K562 (cell line): ENCODE measurements around the gene OMP. TPM values are rescaled to one million over a fixed set of nuclear protein-coding genes. Genes with fewer than 3 reads are reported as not detected.

ENCODE experiments used
- ATAC-seq: fragments of 200-7000 bp; cut with Tn5 transposase; 3 replicates; pipeline ENCODE4 v1.9.1; 2020; ENCODE audit warnings: moderate library complexity
- BruUV-seq: library from RNA; stranded (reverse); fragments of 400-500 nt; replicated peaks from 2 replicates; lab custom pipeline; 2021; lab: Mats Ljungman, UMichigan
- CTCF ChIA-PET: fragments of 300-600 bp; formaldehyde crosslinking; extraction: SDS; loops from one replicate; lab custom pipeline; 2021; ENCODE audit warnings: low intra/inter-chr PET ratio; lab: Yijun Ruan, JAX
- POLR2A ChIA-PET: fragments of 300-600, 350-650 bp; sonication (Branson Sonifier 250); formaldehyde crosslinking; extraction: SDS; loops from one replicate; lab custom pipeline; 2021; ENCODE audit warnings: antibody characterized with exemption, inconsistent platforms; lab: Yijun Ruan, JAX
- DNase-seq, 4 experiments: peaks; one replicate each; pipeline versions ENCODE4 v3.0.0 to v3.0.0-alpha.2; 2011 to 2018; ENCODE audit warnings: low spot score in 3 of 4, mixed read lengths in 3 of 4; ENCODE audit errors: extremely low read depth in 1 of 4
- FAIRE-seq: peaks from 2 replicates; lab custom pipeline; 2011; peaks lifted over from hg19 to GRCh38; lab: Jason Lieb, UNC
- H2AFZ ChIP-seq: 2 replicates; pipeline ENCODE4 v1.6.0; 2011; ENCODE audit warnings: low read depth, low read length, control low read depth, inconsistent platforms
- H3K27ac ChIP-seq: fragments of 200-600 bp; 3 replicates; pipeline ENCODE4 v1.8.0; 2011; ENCODE audit warnings: low read depth, mild to moderate bottlenecking, control low read depth, inconsistent platforms, low read length, moderate library complexity, mixed read lengths; ENCODE audit errors: extremely low read depth
- H3K27me3 ChIP-seq, 2 experiments: fragments of 300-600 bp in 1 of 2; 2 replicates in 1 of 2; 3 replicates in 1 of 2; pipeline versions ENCODE4 v1.6.0 to v1.8.0; 2011; ENCODE audit warnings: inconsistent platforms in 2 of 2, low read length in 2 of 2, mild to moderate bottlenecking in 1 of 2, mixed read lengths in 1 of 2, moderate library complexity in 1 of 2; ENCODE audit not compliant: control insufficient read depth in 2 of 2, insufficient read depth in 2 of 2
- H3K36me3 ChIP-seq: fragments of 300-600 bp; 3 replicates; pipeline ENCODE4 v1.8.0; 2011; ENCODE audit warnings: mild to moderate bottlenecking, low read length, inconsistent platforms; ENCODE audit not compliant: control insufficient read depth, insufficient read depth
- H3K4me1 ChIP-seq, 2 experiments: fragments of 200-600 bp in 1 of 2; replicated peaks in 1 of 2; 2 replicates in 1 of 2; 3 replicates in 1 of 2; pipeline versions ENCODE4 v1.5.1 to v1.8.0; 2011; ENCODE audit warnings: inconsistent platforms in 2 of 2, low read length in 2 of 2, mild to moderate bottlenecking in 1 of 2, mixed read lengths in 1 of 2, moderate library complexity in 1 of 2; ENCODE audit not compliant: control insufficient read depth in 2 of 2, insufficient read depth in 2 of 2
- H3K4me2 ChIP-seq: 2 replicates; pipeline ENCODE4 v1.6.1; 2011; ENCODE audit warnings: low read length, control low read depth, inconsistent platforms, mixed read lengths; ENCODE audit not compliant: insufficient read depth
- H3K4me3 ChIP-seq: fragments of 200-600 bp; sonication (generic), shearing (Covaris generic); 2 replicates; pipeline ENCODE4 v1.5.1; 2016; ENCODE audit warnings: control low read depth, inconsistent platforms
- H3K79me2 ChIP-seq: fragments of 200-600 bp; 3 replicates; pipeline ENCODE4 v1.8.0; 2011; ENCODE audit warnings: low read length, inconsistent platforms; ENCODE audit not compliant: control insufficient read depth, insufficient read depth
- H3K9ac ChIP-seq, 2 experiments: 2 replicates each; pipeline versions ENCODE4 v1.6.0 to v1.6.1; 2011; ENCODE audit warnings: low read depth in 2 of 2, low read length in 2 of 2, control low read depth in 1 of 2, inconsistent platforms in 1 of 2, mild to moderate bottlenecking in 1 of 2, mixed read lengths in 1 of 2; ENCODE audit not compliant: insufficient read depth in 1 of 2
- H3K9me1 ChIP-seq: one replicate; pipeline ENCODE4 v1.6.0; 2011; ENCODE audit warnings: inconsistent platforms, mild to moderate bottlenecking, low read length, moderate library complexity; ENCODE audit not compliant: control insufficient read depth, insufficient read depth
- H3K9me3 ChIP-seq: replicated peaks from 2 replicates; pipeline ENCODE4 v1.5.1; 2011; ENCODE audit warnings: low read depth, low read length, inconsistent platforms; ENCODE audit not compliant: control insufficient read depth, insufficient read depth
- H4K20me1 ChIP-seq: replicated peaks from 2 replicates; pipeline ENCODE4 v1.6.1; 2011; ENCODE audit warnings: low read length, inconsistent platforms, mixed read lengths; ENCODE audit not compliant: control insufficient read depth, insufficient read depth
- AFF4 ChIP-seq: sonication (generic); formaldehyde crosslinking; IDR thresholded peaks from 2 replicates; pipeline ENCODE4 v1.8.0; 2023; ENCODE audit warnings: mild to moderate bottlenecking, missing genetic modification reagents
- CREBBP ChIP-seq: IDR thresholded peaks from one replicate; pipeline ENCODE4 v1.6.1; 2012; ENCODE audit warnings: low read depth, mild to moderate bottlenecking, control low read depth, inconsistent platforms, low read length
- CTBP1 ChIP-seq: fragments of 450-650 bp; IDR thresholded peaks from 2 replicates; pipeline ENCODE4 v1.6.1; 2016; ENCODE audit warnings: borderline replicate concordance
- E2F3 ChIP-seq: fragments of 250-450 bp; sonication (Bioruptor Pico); IDR thresholded peaks from 2 replicates; pipeline ENCODE4 v1.4.0; 2020; ENCODE audit warnings: mild to moderate bottlenecking
- HEY1 ChIP-seq: fragments of 250-450 bp; sonication (Bioruptor Pico); IDR thresholded peaks from 2 replicates; pipeline ENCODE4 v1.5.0; 2020; ENCODE audit warnings: mild to moderate bottlenecking, moderate library complexity, borderline replicate concordance
- MXI1 ChIP-seq: IDR thresholded peaks from 2 replicates; pipeline ENCODE4 v1.6.1; 2011; ENCODE audit warnings: low read depth, mild to moderate bottlenecking, improper control_type of control experiment, low read length
- NEUROD1 ChIP-seq: fragments of 150-350 bp; IDR thresholded peaks from 2 replicates; pipeline ENCODE4 v1.6.1; 2014; ENCODE audit warnings: borderline replicate concordance, low read length, low read depth; ENCODE audit not compliant: partially characterized antibody
- NUFIP1 ChIP-seq: fragments of 450-650 bp; IDR thresholded peaks from 2 replicates; pipeline ENCODE4 v1.6.1; 2018; ENCODE audit not compliant: partially characterized antibody
- RBBP5 ChIP-seq: fragments of 200-600 bp; sonication (generic); IDR thresholded peaks from 2 replicates; pipeline ENCODE4 v1.6.1; 2012; ENCODE audit warnings: borderline replicate concordance, mild to moderate bottlenecking, low read length, control low read depth, inconsistent platforms; ENCODE audit not compliant: insufficient read depth, poor library complexity, severe bottlenecking
- SNRNP70 ChIP-seq: fragments of 200-400 bp; formaldehyde crosslinking; optimal IDR thresholded peaks from 2 replicates; pipeline ENCODE3; 2017; ENCODE audit warnings: low read depth, low read length
- TAF1 ChIP-seq: IDR thresholded peaks from 2 replicates; pipeline ENCODE4 v1.6.1; 2011; ENCODE audit warnings: mild to moderate bottlenecking, low read length, moderate library complexity; ENCODE audit not compliant: insufficient read depth, control insufficient read depth, severe bottlenecking; ENCODE audit errors: extremely low read depth
- U2AF1 ChIP-seq: fragments of 200-400 bp; formaldehyde crosslinking; optimal IDR thresholded peaks from 2 replicates; pipeline ENCODE3; 2017; ENCODE audit warnings: mild to moderate bottlenecking, low read depth, low read length, moderate library complexity
- ZNF668 ChIP-seq: fragments of 250-450 bp; sonication (Bioruptor Pico); IDR thresholded peaks from 2 replicates; pipeline ENCODE4 v1.8.0; 2022; ENCODE audit warnings: mild to moderate bottlenecking, inconsistent platforms
- ZZZ3 ChIP-seq: fragments of 450-650 bp; IDR thresholded peaks from 2 replicates; pipeline ENCODE4 v1.6.1; 2016; ENCODE audit warnings: antibody characterized with exemption, mild to moderate bottlenecking, moderate library complexity
- WGBS: fragments of 100-300 bp; shearing (Covaris generic); methylation state at CpG from one replicate; pipeline ENCODE4 v1.1.6; 2016; ENCODE audit warnings: low coverage, mixed read lengths; ENCODE audit not compliant: insufficient coverage; ENCODE audit errors: missing lambda C conversion rate; 5-methylcytosine and 5-hydroxymethylcytosine counted together
- in situ Hi-C: fragments of 300-500 bp; cut with MboI; formaldehyde crosslinking; loops from 4 replicates; pipeline ENCODE4 v1.15.0; 2018; ENCODE audit warnings: inconsistent platforms, mixed read lengths
- intact Hi-C: fragments of 100-400 bp; cut with micrococcal nuclease; formaldehyde crosslinking; loops from 2 replicates; pipeline ENCODE4 v1.14.2; 2022
- polyA plus RNA-seq, 8 experiments: library from polyadenylated mRNA; depleted of rRNA in 4 of 8; stranded (reverse) in 5 of 8; unstranded in 3 of 8; fragments of >200 nt; fragmentation: Nextera tagmentation in 2 of 8; fragmentation: Illumina TruSeq in 1 of 8; extraction: Ambion mirVana in 2 of 8; extraction: Trizol in 1 of 8; gene quantifications; 2 replicates each; pipeline versions ENCODE4 v1.2.1 to v1.2.3, GENCODE V29; 2011 to 2014; ENCODE audit warnings: inconsistent platforms in 1 of 8, missing spikeins in 1 of 8
- total RNA-seq, 7 experiments: library from RNA; depleted of rRNA in 6 of 7; stranded (reverse); fragments of >200 nt in 6 of 7; fragmentation: Illumina TruSeq in 2 of 7; extraction: Trizol in 2 of 7; gene quantifications; 2 replicates each; pipeline versions ENCODE4 v1.2.1 to v1.2.3, GENCODE V29; 2011 to 2021; ENCODE audit warnings: low replicate concordance in 1 of 7
- TF ChIP-seq, protein P1 (sequence below): fragments of 450-650 bp; formaldehyde crosslinking; IDR thresholded peaks from 2 replicates; pipeline ENCODE4 v1.4.0; 2020; ENCODE audit warnings: mild to moderate bottlenecking, moderate library complexity

OMP gene
- total and polyA plus RNA-seq, 9 of the 15 experiments (the other 6 are each of a cell fraction or from before 2014, with no cell fraction given), result not detected

- ChIA-PET POLR2A (interaction anchor here (0.6 to 1.4 kb wide), 3 partner anchors 10 to 306 kb away, joined by 3 to 5 read pairs (median 3); no protein-coding TSS in a partner anchor), CTCF (no interaction called here)
- peaks cover 2% of the 10 kb centered on the region; the same call in 1 of the 2 replicates for H4K20me1 ChIP-seq
- in situ Hi-C loops (no loop called here), intact Hi-C loops (no loop called here)
- H3K4me2 ChIP-seq, result no peak overlapping the region
- ATAC-seq (no peak), DNase-seq (no peak), FAIRE-seq (no peak)
- H3K79me2 ChIP-seq, result no peaks in the 10 kb centered on the region
- H3K36me3 ChIP-seq, result no peaks in the 10 kb centered on the region
- H3K4me3 ChIP-seq, result no peak overlapping the region
- no peak overlapping the region for H3K27ac ChIP-seq
- H3K4me1 ChIP-seq, result peaks cover 4 to 22% of the 10 kb centered on the region in 2 experiments; a peak in 4 of 5 replicates
- H3K27me3 ChIP-seq, result peaks cover 2 to 19% of the 10 kb centered on the region in 2 experiments; a peak in 3 of 5 replicates
- 2% methylated on average over 4 of the region's 4 CpGs for WGBS
- H3K9ac ChIP-seq, result no peak overlapping the region
- H3K9me1 ChIP-seq, result no peaks in the 10 kb centered on the region
- no TSS peak for BruUV-seq
- no peak overlapping the region for H2AFZ ChIP-seq
- no peaks in the 10 kb centered on the region; the same call in 1 of the 2 replicates for H3K9me3 ChIP-seq
- TF ChIP-seq SNRNP70, result no peak
- no peak for TF ChIP-seq CTBP1
- no peak for TF ChIP-seq ZNF668 (CRISPR knock-in tag)
- TF ChIP-seq E2F3 (CRISPR knock-in tag), result no peak
- TF ChIP-seq U2AF1, result no peak
- no peak for TF ChIP-seq NUFIP1
- TF ChIP-seq NEUROD1, result no peak
- no peak for TF ChIP-seq ZZZ3
- no peak for TF ChIP-seq AFF4 (CRISPR knock-in tag)
- no peak for TF ChIP-seq CREBBP
- no peak for TF ChIP-seq RBBP5
- TF ChIP-seq TAF1, result no peak
- TF ChIP-seq, protein P1, sequence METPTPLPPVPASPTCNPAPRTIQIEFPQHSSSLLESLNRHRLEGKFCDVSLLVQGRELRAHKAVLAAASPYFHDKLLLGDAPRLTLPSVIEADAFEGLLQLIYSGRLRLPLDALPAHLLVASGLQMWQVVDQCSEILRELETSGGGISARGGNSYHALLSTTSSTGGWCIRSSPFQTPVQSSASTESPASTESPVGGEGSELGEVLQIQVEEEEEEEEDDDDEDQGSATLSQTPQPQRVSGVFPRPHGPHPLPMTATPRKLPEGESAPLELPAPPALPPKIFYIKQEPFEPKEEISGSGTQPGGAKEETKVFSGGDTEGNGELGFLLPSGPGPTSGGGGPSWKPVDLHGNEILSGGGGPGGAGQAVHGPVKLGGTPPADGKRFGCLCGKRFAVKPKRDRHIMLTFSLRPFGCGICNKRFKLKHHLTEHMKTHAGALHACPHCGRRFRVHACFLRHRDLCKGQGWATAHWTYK (CRISPR knock-in tag), result no peak
- TF ChIP-seq HEY1, result no peak
- TF ChIP-seq MXI1, result no peak
Observed at GRCh38 chr11:77063861-77064260, 38.8 kb upstream of the OMP start.
